ENCODE data around the gene SDK2. TPM values are rescaled to one million over a fixed set of nuclear protein-coding genes. Genes with fewer than 3 reads are reported as not detected.

SDK2 gene
- total and polyA plus RNA-seq, 2 experiments from 2014 or later: 0.74 to 5.1 TPM

GRCh38 chr17:73423806-73424205 lies 220.4 kb downstream of the SDK2 start (continued):
- TF ChIP-seq REST (IDR thresholded peaks at IDR 0.05; ENCODE audit: unreplicated experiment) (no peak), POLR2AphosphoS5 (IDR thresholded peaks at IDR 0.05; ENCODE audit: low read depth) (no peak), ZNF114 (CRISPR knock-in tag; IDR thresholded peaks at IDR 0.05) (no peak)

GRCh38 chr17:73423159-73423715 lies 221.0 kb downstream of the SDK2 start:
- no peak overlapping the region for H3K4me3 Mint-ChIP-seq
- Histone ChIP-seq H2AFZ (no peak overlapping the region), H3K9me2 (ENCODE audit: insufficient read depth) (no peaks in the 10 kb centered on the region), H3K79me2 (replicated peaks; ENCODE audit: insufficient read depth) (no peaks in the 10 kb centered on the region), H3K4me3 (no peak overlapping the region), H3K4me1 (ENCODE audit: insufficient read depth) (no peaks in the 10 kb centered on the region), H3K27ac (ENCODE audit: low read depth) (no peak overlapping the region), H4K20me1 (replicated peaks; ENCODE audit: insufficient read depth) (no peaks in the 10 kb centered on the region), H3K27me3 (ENCODE audit: insufficient read depth) (no peaks in the 10 kb centered on the region), H3K4me2 (no peak overlapping the region), H3K36me3 (ENCODE audit: insufficient read depth) (no peaks in the 10 kb centered on the region), H3F3A (replicated peaks; ENCODE audit: low read depth) (no peaks in the 10 kb centered on the region)
- no peaks in the 10 kb centered on the region for H3K36me3 Mint-ChIP-seq (ENCODE audit: low read depth)
- no peak for DNase-seq (ENCODE audit: low spot score)
- H3K27me3 Mint-ChIP-seq (ENCODE audit: insufficient read depth, low read depth, poor library complexity): peaks cover 10% of the 10 kb centered on the region
- no peak overlapping the region for H3K27ac Mint-ChIP-seq
- no peaks in the 10 kb centered on the region for H3K4me1 Mint-ChIP-seq
- ATAC-seq: no peak
- H3K9me3 Mint-ChIP-seq: no peaks in the 10 kb centered on the region; the same call in 1 of the 3 replicates
- no peak for TF ChIP-seq REST (IDR thresholded peaks at IDR 0.05; ENCODE audit: unreplicated experiment)
- no peak for TF ChIP-seq ZNF462 (CRISPR knock-in tag; IDR thresholded peaks at IDR 0.05)
- no peak for TF ChIP-seq EZH2 (IDR thresholded peaks at IDR 0.05; ENCODE audit: low read depth, unreplicated experiment)
- TF ChIP-seq NANOG (IDR thresholded peaks at IDR 0.05; ENCODE audit: borderline replicate concordance): no peak
- no peak for TF ChIP-seq CTCF (conservative IDR thresholded peaks at IDR 0.05; ENCODE audit: low read depth in 2 of 2)
- no peak for TF ChIP-seq ETS1 (IDR thresholded peaks at IDR 0.05)
